ENCODE measurements around the gene FAM193B.
"Not testable (repeated sequence)": the region's sequence is repeated elsewhere in the genome, so short reads cannot be mapped to it uniquely, and the experiment has no call there.

The FAM193B gene

DNA sequence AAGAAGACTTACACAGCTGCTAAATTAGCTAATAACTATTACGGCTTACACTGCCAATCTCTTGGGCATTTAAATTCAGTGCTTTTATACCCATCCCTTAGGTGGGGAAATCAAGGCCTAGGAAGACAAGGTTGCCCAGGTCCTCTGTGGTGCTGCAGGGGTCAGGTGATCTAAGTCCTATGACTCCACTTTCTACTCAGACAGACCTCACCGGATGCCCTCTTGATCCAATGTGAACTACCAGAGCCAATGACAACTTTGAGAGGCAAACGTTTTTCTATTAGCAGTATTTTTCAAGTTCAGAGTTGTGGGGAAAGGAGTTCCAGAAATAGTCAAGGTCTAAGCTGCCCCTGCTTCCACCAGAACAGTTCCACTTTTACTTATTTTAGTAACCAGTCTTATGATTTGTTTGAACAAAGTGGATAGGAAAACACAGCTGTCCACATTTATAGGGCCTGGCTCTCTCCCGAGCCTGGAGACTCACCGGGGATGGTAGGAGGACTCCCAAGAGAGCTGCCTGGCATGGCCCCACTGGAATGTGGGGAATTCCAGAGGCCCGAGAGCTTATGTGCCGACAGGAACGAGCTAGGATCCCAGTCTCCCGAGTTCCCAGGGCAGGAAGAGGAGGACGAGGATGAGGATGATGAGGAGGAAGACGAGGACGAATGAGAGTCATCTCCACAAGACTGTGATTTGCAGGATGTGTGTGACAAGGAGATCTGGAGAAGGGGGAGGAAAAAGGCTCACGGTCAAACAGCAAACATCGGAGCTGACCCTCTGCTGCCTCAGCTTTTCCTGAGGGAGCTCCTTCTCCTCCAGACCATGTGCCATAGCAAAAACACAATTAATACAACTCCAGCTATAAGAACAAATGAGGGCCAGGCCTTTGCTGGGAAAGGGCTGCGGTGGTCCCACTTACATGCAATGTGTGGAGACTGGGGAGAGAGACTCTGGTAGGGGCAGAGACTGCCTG is 16.7 kb downstream of the FAM193B start:
- POLR2A ChIA-PET, result no interaction called here

DNA sequence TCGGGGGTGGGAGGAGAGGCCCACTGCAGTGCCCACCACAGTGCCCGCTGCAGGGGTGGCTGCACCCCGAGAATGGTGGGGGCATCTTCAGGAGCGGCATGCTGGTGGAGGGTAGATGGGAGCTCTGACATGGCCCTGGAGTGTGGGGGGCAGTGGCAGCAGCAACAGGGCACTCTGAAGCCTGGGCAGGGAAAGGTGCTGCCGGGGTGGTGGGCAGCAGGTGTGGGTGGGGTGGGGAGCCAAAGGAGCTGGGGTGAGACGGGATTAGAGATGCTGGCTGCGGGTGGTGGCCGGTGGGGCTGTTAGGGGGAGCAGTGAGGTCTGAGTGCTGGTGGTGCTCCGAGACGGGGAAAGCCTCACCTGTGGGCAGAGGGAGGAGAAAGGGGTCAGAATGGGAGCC is 18.0 kb downstream of the FAM193B start:
- ChIA-PET CTCF (interaction anchor here (1.4 to 5.0 kb wide), 3 partner anchors 9 to 27 kb away, joined by 3 to 20 read pairs (median 4); partner anchors contain the start of gene DOK3), POLR2A (no interaction called here)
- TF ChIP-seq, protein P1, sequence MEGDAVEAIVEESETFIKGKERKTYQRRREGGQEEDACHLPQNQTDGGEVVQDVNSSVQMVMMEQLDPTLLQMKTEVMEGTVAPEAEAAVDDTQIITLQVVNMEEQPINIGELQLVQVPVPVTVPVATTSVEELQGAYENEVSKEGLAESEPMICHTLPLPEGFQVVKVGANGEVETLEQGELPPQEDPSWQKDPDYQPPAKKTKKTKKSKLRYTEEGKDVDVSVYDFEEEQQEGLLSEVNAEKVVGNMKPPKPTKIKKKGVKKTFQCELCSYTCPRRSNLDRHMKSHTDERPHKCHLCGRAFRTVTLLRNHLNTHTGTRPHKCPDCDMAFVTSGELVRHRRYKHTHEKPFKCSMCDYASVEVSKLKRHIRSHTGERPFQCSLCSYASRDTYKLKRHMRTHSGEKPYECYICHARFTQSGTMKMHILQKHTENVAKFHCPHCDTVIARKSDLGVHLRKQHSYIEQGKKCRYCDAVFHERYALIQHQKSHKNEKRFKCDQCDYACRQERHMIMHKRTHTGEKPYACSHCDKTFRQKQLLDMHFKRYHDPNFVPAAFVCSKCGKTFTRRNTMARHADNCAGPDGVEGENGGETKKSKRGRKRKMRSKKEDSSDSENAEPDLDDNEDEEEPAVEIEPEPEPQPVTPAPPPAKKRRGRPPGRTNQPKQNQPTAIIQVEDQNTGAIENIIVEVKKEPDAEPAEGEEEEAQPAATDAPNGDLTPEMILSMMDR (IDR thresholded peaks at IDR 0.05; ENCODE audit: control extremely low read depth, extremely low read depth, low read depth, missing control alignments), result no peak
- no peak for DNase-seq (ENCODE audit: extremely low spot score)

More for the DNA sequence above, 16.7 kb downstream of the FAM193B start:
- DNase-seq (ENCODE audit: extremely low spot score), result no peak
- CTCF ChIA-PET, result interaction anchor here (0.9 to 5.0 kb wide), 5 partner anchors 7 to 28 kb away, joined by 3 to 20 read pairs (median 4); partner anchors contain the start of gene DOK3
- TF ChIP-seq, protein P1 (IDR thresholded peaks at IDR 0.05; ENCODE audit: control extremely low read depth, extremely low read depth, low read depth, missing control alignments), result no peak

DNA sequence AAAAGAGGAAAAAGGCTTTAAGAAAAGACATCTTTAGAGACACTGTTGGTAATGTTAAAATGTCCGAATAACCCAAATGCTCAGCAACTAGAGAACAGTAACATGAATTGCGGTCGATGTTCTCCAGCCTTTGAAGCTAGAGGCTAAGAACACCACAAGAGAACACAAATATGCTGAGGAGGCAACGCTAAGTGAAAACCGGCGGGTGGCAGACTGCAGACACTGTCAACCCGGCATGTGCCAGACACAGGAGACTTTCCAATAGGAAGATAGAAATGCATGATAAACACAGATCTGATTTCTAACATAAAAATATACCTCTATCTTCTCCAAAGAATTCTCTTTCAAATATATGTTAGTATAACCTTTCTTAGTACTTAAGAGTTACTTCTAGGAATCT is 19.2 kb downstream of the FAM193B start:
- POLR2A ChIA-PET, result no interaction called here
- TF ChIP-seq, protein P1 (IDR thresholded peaks at IDR 0.05; ENCODE audit: control extremely low read depth, extremely low read depth, low read depth, missing control alignments), result no peak
- CTCF ChIA-PET, result interaction anchor here (1.4 to 5.0 kb wide), 2 partner anchors 10 to 13 kb away, joined by 3 to 20 read pairs; no protein-coding TSS in a partner anchor

DNA sequence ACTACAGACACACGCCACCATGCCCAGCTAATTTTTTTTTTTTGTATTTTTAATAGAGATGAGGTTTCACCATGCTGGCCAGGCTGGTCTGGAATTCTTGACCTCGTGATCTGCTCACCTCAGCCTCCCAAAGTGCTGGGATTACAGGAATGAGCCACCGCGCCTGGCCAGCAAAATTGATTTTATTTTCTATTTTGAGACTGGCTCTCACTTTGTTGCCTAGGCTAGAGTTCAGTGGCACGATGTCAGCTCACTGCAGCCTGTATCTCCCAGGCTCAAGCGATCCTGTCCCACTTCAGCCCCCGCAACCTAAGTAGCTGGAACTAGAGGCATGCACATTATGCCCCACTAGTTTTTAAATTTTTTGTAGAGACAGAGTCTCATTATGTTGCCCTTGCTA is 19.9 kb downstream of the FAM193B start:
- CTCF ChIA-PET, result interaction anchor here (1.4 to 5.0 kb wide), 2 partner anchors 11 to 13 kb away, joined by 5 to 20 read pairs; no protein-coding TSS in a partner anchor
- POLR2A ChIA-PET; DNase-seq (ENCODE audit: extremely low spot score): not testable (repeated sequence)

More for the DNA sequence above, 19.2 kb downstream of the FAM193B start:
- no peak for DNase-seq (ENCODE audit: extremely low spot score)

DNA sequence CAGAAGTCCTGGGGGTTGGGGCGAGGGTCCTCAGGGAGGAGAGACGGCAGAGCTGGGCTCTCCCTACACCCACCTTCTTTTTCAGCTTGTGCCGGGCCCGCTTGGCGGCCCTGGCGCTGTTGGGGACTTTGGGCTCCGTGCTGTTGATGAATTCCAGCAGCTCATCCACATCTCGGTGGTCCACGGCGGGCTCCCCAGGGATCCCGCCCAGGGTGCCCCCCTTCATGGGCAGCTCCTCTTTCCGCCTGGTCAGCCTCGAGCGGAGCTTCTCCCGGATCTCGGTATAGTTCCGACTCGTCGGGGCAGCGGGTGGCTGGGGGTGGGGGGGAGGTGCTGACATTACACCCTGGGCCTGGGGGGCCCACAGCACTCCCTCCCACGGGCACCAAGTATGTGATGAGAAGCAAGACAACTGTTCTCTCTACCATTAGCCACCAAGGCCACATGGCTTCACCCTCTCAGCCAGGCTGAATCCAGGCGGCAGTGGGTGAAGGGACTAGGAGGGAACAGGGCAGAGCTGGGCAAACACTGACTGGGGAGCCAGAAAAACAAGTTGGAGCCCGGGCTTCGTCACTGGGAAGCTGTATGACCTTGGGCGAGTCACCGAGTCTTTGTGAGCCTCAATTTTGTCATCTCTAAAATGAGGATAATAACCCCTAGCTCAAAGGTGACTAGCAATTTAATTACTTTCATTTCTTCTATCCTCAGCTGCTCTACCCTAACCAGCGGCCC is 23.0 kb downstream of the FAM193B start:
- POLR2A ChIA-PET, result no interaction called here
- CTCF ChIA-PET, result interaction anchor here (1.1 to 2.0 kb wide), 4 partner anchors 9 to 15 kb away, joined by 3 to 7 read pairs (median 4); partner anchors contain the start of gene DDX41
- DNase-seq (ENCODE audit: extremely low spot score), result no peak
- TF ChIP-seq, protein P1 (IDR thresholded peaks at IDR 0.05; ENCODE audit: control extremely low read depth, extremely low read depth, low read depth, missing control alignments), result no peak

DNA sequence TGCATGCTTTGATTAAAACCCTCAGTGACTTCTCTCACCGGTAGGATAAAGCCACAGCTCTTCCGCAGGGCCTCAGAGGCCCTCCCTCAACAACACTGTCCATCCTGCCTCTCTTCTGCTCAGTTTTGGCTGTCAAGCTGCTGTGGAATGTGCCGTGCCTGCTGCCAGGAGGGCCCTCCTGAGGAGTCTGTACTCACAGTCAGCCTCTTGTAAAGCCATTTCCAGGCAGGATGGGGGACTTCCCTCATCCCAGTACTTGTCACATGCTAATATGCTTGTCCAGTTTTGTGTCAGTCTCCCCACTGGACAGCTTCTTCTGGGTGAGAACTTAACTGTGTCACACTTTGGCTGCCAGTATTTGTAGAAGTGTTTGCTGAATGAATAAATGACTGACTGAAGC is 23.7 kb downstream of the FAM193B start:
- CTCF ChIA-PET, result interaction anchor here (1.2 to 2.0 kb wide), 3 partner anchors 8 to 15 kb away, joined by 3 to 7 read pairs (median 6); no protein-coding TSS in a partner anchor
- DNase-seq (ENCODE audit: extremely low spot score), result no peak
- TF ChIP-seq, protein P1 (IDR thresholded peaks at IDR 0.05; ENCODE audit: control extremely low read depth, extremely low read depth, low read depth, missing control alignments), result no peak
- POLR2A ChIA-PET, result no interaction called here
